Measurements from ENCODE around the gene CKAP2L. TPM values are rescaled to one million over a fixed set of nuclear protein-coding genes. Genes with fewer than 3 reads are reported as not detected.

Gene CKAP2L
- total and polyA plus RNA-seq, 2 donors (not counting 3 experiments of a cell fraction or from before 2014, with no cell fraction given): 3.4 to 30.7 TPM

DNA sequence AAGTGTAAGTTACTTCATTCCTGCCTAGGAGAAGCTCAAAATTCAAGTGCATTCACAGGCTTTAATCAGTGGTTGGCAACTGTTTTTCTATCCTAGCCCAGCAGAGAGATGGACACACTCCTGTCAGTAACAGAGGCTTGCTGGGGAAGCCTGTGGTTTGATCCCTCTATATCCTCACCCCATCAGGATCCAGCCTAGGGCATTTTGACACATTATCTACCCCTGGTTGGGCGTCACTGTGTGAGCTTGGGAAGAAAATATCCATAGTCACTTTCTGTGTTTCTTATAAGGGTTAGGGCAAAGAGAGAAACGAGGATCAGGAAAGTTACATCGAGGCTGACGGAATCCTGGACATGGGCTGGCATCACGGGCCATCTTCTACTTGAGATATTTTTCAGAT is 33.6 kb downstream of the CKAP2L start:
- DNase-seq (ENCODE audit: low read depth, low spot score): no peak
- no peak overlapping the region for H3K9ac ChIP-seq (replicated peaks; ENCODE audit: extremely low read depth, insufficient read depth, low read length)
- no peaks in the 10 kb centered on the region for H3K9me3 ChIP-seq (replicated peaks; ENCODE audit: control insufficient read depth, insufficient read depth, low read length)
- POLR2A ChIA-PET: no interaction called here
- H3K36me3 ChIP-seq (ENCODE audit: control insufficient read depth in 2 of 2, extremely low read depth in 1 of 2, insufficient read depth in 2 of 2, low read length in 2 of 2): no peaks in the 10 kb centered on the region
- no peak for FAIRE-seq
- no peak overlapping the region for H3K4me2 ChIP-seq (ENCODE audit: insufficient read depth, low read length)
- H3K27ac ChIP-seq (ENCODE audit: insufficient read depth, low read depth, low read length): no peak overlapping the region
- intact Hi-C loops (cut with micrococcal nuclease): no loop called here
- no peak for TF ChIP-seq EZH2 (IDR thresholded peaks at IDR 0.05; ENCODE audit: borderline replicate concordance, low read depth, low read length, severe bottlenecking)
- TF ChIP-seq MYC (IDR thresholded peaks at IDR 0.05; ENCODE audit: low read depth, low read length): no peak
- no peak for TF ChIP-seq FOS (IDR thresholded peaks at IDR 0.05; ENCODE audit: borderline replicate concordance, insufficient read depth, low read length)
- TF ChIP-seq POLR2A (IDR thresholded peaks at IDR 0.05; ENCODE audit: low read depth, low read length): no peak
- no peak for TF ChIP-seq POLR2AphosphoS5 (IDR thresholded peaks at IDR 0.05; ENCODE audit: insufficient read depth, low read depth, low read length)
- TF ChIP-seq, protein P1, sequence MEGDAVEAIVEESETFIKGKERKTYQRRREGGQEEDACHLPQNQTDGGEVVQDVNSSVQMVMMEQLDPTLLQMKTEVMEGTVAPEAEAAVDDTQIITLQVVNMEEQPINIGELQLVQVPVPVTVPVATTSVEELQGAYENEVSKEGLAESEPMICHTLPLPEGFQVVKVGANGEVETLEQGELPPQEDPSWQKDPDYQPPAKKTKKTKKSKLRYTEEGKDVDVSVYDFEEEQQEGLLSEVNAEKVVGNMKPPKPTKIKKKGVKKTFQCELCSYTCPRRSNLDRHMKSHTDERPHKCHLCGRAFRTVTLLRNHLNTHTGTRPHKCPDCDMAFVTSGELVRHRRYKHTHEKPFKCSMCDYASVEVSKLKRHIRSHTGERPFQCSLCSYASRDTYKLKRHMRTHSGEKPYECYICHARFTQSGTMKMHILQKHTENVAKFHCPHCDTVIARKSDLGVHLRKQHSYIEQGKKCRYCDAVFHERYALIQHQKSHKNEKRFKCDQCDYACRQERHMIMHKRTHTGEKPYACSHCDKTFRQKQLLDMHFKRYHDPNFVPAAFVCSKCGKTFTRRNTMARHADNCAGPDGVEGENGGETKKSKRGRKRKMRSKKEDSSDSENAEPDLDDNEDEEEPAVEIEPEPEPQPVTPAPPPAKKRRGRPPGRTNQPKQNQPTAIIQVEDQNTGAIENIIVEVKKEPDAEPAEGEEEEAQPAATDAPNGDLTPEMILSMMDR (IDR thresholded peaks at IDR 0.05; ENCODE audit: extremely low read depth in 1 of 2, insufficient read depth in 1 of 2, low read depth in 1 of 2, low read length in 2 of 2): no peak
- TF ChIP-seq JUN (IDR thresholded peaks at IDR 0.05; ENCODE audit: borderline replicate concordance, insufficient read depth, insufficient read length, low read depth): no peak
- TF ChIP-seq, protein P2, sequence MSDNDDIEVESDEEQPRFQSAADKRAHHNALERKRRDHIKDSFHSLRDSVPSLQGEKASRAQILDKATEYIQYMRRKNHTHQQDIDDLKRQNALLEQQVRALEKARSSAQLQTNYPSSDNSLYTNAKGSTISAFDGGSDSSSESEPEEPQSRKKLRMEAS (IDR thresholded peaks at IDR 0.05; ENCODE audit: insufficient read depth, insufficient read length): no peak
- no peak overlapping the region for H2AFZ ChIP-seq (ENCODE audit: low read depth, low read length)
- CTCF ChIA-PET: interaction anchor here (0.8 to 9.1 kb wide), 7 partner anchors 10 to 211 kb away, joined by 3 to 207 read pairs (median 4); no protein-coding TSS in a partner anchor
- no peaks in the 10 kb centered on the region for H3K9me1 ChIP-seq (replicated peaks; ENCODE audit: control insufficient read depth, extremely low read depth, insufficient read depth, low read length)
- peaks cover 3% of the 10 kb centered on the region for H3K4me1 ChIP-seq (ENCODE audit: control insufficient read depth, extremely low read depth, insufficient read depth, low read length)
- no peaks in the 10 kb centered on the region for H4K20me1 ChIP-seq (replicated peaks; ENCODE audit: control insufficient read depth, extremely low read depth, insufficient read depth, low read length)
- H3K4me3 ChIP-seq (replicated peaks in 1 of 3; ENCODE audit: insufficient read depth in 1 of 3, low read depth in 1 of 3, low read length in 3 of 3): no peak overlapping the region
- H3K79me2 ChIP-seq (ENCODE audit: control insufficient read depth, insufficient read depth, low read length): no peaks in the 10 kb centered on the region
- H3K27me3 ChIP-seq (ENCODE audit: control insufficient read depth in 2 of 2, insufficient read depth in 2 of 2, low read length in 2 of 2): no peaks in the 10 kb centered on the region
- dilution Hi-C loops (cut with MboI; ENCODE audit: extremely low pct_ligation_motif_present, low sequenced_read_pairs): no loop called here
- no TSS peak for BruUV-seq (replicated peaks)

All from endothelial cell of umbilical vein (primary cell).